ENCODE results near the gene INSC. TPM values are rescaled to one million over a fixed set of nuclear protein-coding genes. Genes with fewer than 3 reads are reported as not detected.

INSC gene
- total RNA-seq, 1 experiment from 2014 or later = not detected

DNA sequence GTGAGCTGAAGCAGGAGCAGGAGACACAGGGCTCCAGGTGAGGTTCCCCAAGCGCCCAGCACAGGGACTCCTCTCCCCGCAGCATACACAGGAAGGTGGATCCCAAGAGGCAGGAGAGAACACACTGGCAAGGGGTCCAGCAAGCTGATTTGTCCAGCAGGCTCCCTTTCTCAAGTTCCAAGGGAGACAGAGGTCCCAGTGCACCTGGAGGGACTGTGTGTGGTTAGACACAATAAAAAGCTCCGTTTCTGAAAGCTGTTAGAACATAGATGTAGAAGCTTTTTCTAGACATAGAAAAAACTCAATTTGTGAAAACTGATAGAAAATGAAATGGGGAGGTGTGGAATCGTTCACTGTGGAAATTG is 39.6 kb upstream of the INSC start:
- no peak overlapping the region for H3K4me2 ChIP-seq
- H2AFZ ChIP-seq = no peak overlapping the region
- no peak for DNase-seq
- H3K9me2 ChIP-seq (ENCODE audit: insufficient read depth) = no peaks in the 10 kb centered on the region
- H3K4me1 ChIP-seq (replicated peaks; ENCODE audit: insufficient read depth) = no peaks in the 10 kb centered on the region
- no peak for TF ChIP-seq EZH2 (IDR thresholded peaks at IDR 0.05; ENCODE audit: low read depth)
- TF ChIP-seq, protein P1, sequence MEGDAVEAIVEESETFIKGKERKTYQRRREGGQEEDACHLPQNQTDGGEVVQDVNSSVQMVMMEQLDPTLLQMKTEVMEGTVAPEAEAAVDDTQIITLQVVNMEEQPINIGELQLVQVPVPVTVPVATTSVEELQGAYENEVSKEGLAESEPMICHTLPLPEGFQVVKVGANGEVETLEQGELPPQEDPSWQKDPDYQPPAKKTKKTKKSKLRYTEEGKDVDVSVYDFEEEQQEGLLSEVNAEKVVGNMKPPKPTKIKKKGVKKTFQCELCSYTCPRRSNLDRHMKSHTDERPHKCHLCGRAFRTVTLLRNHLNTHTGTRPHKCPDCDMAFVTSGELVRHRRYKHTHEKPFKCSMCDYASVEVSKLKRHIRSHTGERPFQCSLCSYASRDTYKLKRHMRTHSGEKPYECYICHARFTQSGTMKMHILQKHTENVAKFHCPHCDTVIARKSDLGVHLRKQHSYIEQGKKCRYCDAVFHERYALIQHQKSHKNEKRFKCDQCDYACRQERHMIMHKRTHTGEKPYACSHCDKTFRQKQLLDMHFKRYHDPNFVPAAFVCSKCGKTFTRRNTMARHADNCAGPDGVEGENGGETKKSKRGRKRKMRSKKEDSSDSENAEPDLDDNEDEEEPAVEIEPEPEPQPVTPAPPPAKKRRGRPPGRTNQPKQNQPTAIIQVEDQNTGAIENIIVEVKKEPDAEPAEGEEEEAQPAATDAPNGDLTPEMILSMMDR (conservative IDR thresholded peaks at IDR 0.05) = 0 out of 2 replicates have a peak, but pooled peaks have one; percentile 17
- H3F3A ChIP-seq (ENCODE audit: insufficient read depth, low read depth) = no peaks in the 10 kb centered on the region
- intact Hi-C loops (cut with micrococcal nuclease; ENCODE audit: unreplicated experiment) = loop anchor here (10.0 kb wide), 1 partner anchor 170 kb away; no protein-coding TSS in a partner anchor
- H3K27ac ChIP-seq = no peak overlapping the region
- no peaks in the 10 kb centered on the region for H3K27me3 ChIP-seq (ENCODE audit: insufficient read depth, low read depth)
- H4K20me1 ChIP-seq (ENCODE audit: insufficient read depth) = no peaks in the 10 kb centered on the region
- no TSS peak for BruUV-seq (replicated peaks)
- CTCF ChIA-PET = no interaction called here
- POLR2A ChIA-PET (ENCODE audit: unreplicated experiment) = no interaction called here
- no peaks in the 10 kb centered on the region for H3K79me2 ChIP-seq (ENCODE audit: low read depth)
- H3K4me3 ChIP-seq = no peak overlapping the region
- H3K9me3 ChIP-seq (ENCODE audit: insufficient read depth, low read depth) = no peaks in the 10 kb centered on the region
- no peaks in the 10 kb centered on the region for H3K36me3 ChIP-seq (ENCODE audit: low read depth)

- no peak for DNase-seq
- Histone ChIP-seq H3K27ac (no peak overlapping the region), H3K4me2 (no peak overlapping the region), H4K20me1 (ENCODE audit: insufficient read depth) (no peaks in the 10 kb centered on the region), H3K4me3 (no peak overlapping the region), H3F3A (ENCODE audit: insufficient read depth, low read depth) (no peaks in the 10 kb centered on the region), H2AFZ (no peak overlapping the region), H3K9me3 (ENCODE audit: insufficient read depth, low read depth) (no peaks in the 10 kb centered on the region), H3K9me2 (ENCODE audit: insufficient read depth) (no peaks in the 10 kb centered on the region), H3K4me1 (replicated peaks; ENCODE audit: insufficient read depth) (no peaks in the 10 kb centered on the region), H3K79me2 (ENCODE audit: low read depth) (no peaks in the 10 kb centered on the region), H3K36me3 (ENCODE audit: low read depth) (no peaks in the 10 kb centered on the region), H3K27me3 (ENCODE audit: insufficient read depth, low read depth) (no peaks in the 10 kb centered on the region)
- CTCF ChIA-PET = no interaction called here
- intact Hi-C loops (cut with micrococcal nuclease; ENCODE audit: unreplicated experiment) = no loop called here
- no TSS peak for BruUV-seq (replicated peaks)
- TF ChIP-seq EZH2 (IDR thresholded peaks at IDR 0.05; ENCODE audit: low read depth) = no peak
- TF ChIP-seq, protein P1 (conservative IDR thresholded peaks at IDR 0.05) = no peak
- POLR2A ChIA-PET (ENCODE audit: unreplicated experiment) = no interaction called here
Measured at GRCh38 chr11:15091175-15091574, 23.5 kb upstream of the INSC start.

GRCh38 chr11:15091625-15092024 is 23.1 kb upstream of the INSC start:
- no peaks in the 10 kb centered on the region for H4K20me1 ChIP-seq (ENCODE audit: insufficient read depth)
- H3K4me2 ChIP-seq = no peak overlapping the region
- no peak overlapping the region for H3K27ac ChIP-seq
- H3K79me2 ChIP-seq (ENCODE audit: low read depth) = no peaks in the 10 kb centered on the region
- ChIA-PET POLR2A (ENCODE audit: unreplicated experiment) (no interaction called here), CTCF (no interaction called here)
- no peaks in the 10 kb centered on the region for H3K9me2 ChIP-seq (ENCODE audit: insufficient read depth)
- no peaks in the 10 kb centered on the region for H3K4me1 ChIP-seq (replicated peaks; ENCODE audit: insufficient read depth)
- H3K4me3 ChIP-seq = no peak overlapping the region
- no peaks in the 10 kb centered on the region for H3K9me3 ChIP-seq (ENCODE audit: insufficient read depth, low read depth)
- TF ChIP-seq, protein P1 (conservative IDR thresholded peaks at IDR 0.05) = no peak
- TF ChIP-seq EZH2 (IDR thresholded peaks at IDR 0.05; ENCODE audit: low read depth) = no peak
- no peak overlapping the region for H2AFZ ChIP-seq
- no peaks in the 10 kb centered on the region for H3F3A ChIP-seq (ENCODE audit: insufficient read depth, low read depth)
- H3K36me3 ChIP-seq (ENCODE audit: low read depth) = no peaks in the 10 kb centered on the region
- no peak for DNase-seq
- intact Hi-C loops (cut with micrococcal nuclease; ENCODE audit: unreplicated experiment) = no loop called here
- H3K27me3 ChIP-seq (ENCODE audit: insufficient read depth, low read depth) = no peaks in the 10 kb centered on the region
- no TSS peak for BruUV-seq (replicated peaks)
